ENCODE data around the gene CTNNBIP1.

The CTNNBIP1 gene

DNA sequence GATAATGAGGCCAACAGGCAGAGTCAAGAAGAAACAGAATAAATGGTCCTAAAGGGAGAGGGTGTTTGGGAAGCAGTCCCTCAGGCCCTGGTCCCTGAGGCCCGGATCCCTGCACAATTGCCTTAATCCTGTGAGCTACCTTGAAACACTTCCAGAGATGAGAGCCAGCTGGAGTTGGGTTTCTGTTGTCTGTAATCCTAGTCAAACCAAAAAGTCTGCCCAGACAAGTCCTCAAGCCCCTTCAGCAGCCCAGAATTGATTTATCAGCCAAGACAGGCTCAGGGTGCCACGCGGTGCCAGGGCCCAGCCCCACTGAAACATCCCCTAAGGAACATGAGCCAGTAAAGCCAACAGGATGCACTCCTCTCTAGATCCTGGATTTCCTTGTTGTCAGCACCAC, 69.9 kb downstream of the CTNNBIP1 start:
- H3K9ac ChIP-seq (ENCODE audit: low read depth, low read length): no peak overlapping the region
- no peak overlapping the region for H3K4me3 ChIP-seq (ENCODE audit: low read length)
- no peaks in the 10 kb centered on the region for H3K36me3 ChIP-seq (ENCODE audit: insufficient read depth, low read depth, low read length)
- H3K9me3 ChIP-seq (ENCODE audit: insufficient read depth, low read depth, low read length): no peaks in the 10 kb centered on the region
- H3K27ac ChIP-seq (ENCODE audit: low read length): no peak overlapping the region
- H3K4me1 ChIP-seq (ENCODE audit: insufficient read depth, low read length): peaks cover 9% of the 10 kb centered on the region; the same call in 1 of the 2 replicates
- H3K27me3 ChIP-seq (ENCODE audit: insufficient read depth, low read length): no peaks in the 10 kb centered on the region; the same call in 1 of the 2 replicates

DNA sequence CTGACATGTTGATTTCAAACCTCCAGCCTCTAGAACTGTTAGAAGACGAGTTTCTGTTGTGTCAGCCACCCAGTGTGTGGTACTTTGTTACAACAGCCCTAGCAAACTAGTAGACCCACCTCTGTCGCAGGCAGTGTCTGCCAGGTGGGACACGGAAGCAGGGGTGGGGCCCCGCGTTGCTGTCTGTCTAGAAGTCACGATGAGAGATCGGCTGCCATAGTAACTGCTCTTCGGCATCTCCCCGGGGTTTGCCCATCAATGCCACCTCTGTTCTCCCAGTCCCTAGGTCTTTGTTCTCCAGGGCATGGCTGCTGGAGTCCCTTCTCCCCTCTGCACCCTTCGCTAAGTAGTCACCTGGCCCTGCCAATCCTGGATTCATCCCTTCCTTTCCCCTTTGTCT, 71.1 kb downstream of the CTNNBIP1 start:
- no peaks in the 10 kb centered on the region for H3K9me3 ChIP-seq (ENCODE audit: insufficient read depth, low read depth, low read length)
- no peak overlapping the region for H3K4me3 ChIP-seq (ENCODE audit: low read length)
- H3K4me1 ChIP-seq (ENCODE audit: insufficient read depth, low read length): peaks cover 11% of the 10 kb centered on the region; the same call in 1 of the 2 replicates
- no peak overlapping the region for H3K9ac ChIP-seq (ENCODE audit: low read depth, low read length)
- no peaks in the 10 kb centered on the region; the same call in 1 of the 2 replicates for H3K27me3 ChIP-seq (ENCODE audit: insufficient read depth, low read length)
- no peaks in the 10 kb centered on the region for H3K36me3 ChIP-seq (ENCODE audit: insufficient read depth, low read depth, low read length)
- no peak overlapping the region for H3K27ac ChIP-seq (ENCODE audit: low read length)

DNA sequence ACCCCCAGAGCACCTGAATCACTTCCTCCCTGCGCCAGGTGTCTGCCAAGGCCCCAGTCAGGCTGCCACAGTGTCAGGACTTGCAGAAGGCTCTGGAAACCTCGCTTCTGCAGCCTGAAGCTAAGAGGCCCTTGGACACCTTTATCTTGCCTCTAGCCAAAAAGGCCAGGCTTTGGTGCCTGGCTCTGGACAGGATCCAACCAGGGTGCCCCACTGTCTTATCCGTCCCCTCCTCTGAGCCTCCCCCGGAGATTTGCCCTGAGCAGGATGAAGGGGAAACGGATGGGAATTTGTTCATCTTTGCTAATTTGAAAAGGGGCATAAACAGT, 73.5 kb downstream of the CTNNBIP1 start:
- Histone ChIP-seq H3K27ac (ENCODE audit: low read length) (no peak overlapping the region), H3K36me3 (ENCODE audit: insufficient read depth, low read depth, low read length) (no peaks in the 10 kb centered on the region), H3K4me1 (ENCODE audit: insufficient read depth, low read length) (peaks cover 11% of the 10 kb centered on the region; the same call in 1 of the 2 replicates), H3K27me3 (ENCODE audit: insufficient read depth, low read length) (no peaks in the 10 kb centered on the region; the same call in 1 of the 2 replicates), H3K4me3 (ENCODE audit: low read length) (no peak overlapping the region), H3K9me3 (ENCODE audit: insufficient read depth, low read depth, low read length) (no peaks in the 10 kb centered on the region), H3K9ac (ENCODE audit: low read depth, low read length) (no peak overlapping the region)

DNA sequence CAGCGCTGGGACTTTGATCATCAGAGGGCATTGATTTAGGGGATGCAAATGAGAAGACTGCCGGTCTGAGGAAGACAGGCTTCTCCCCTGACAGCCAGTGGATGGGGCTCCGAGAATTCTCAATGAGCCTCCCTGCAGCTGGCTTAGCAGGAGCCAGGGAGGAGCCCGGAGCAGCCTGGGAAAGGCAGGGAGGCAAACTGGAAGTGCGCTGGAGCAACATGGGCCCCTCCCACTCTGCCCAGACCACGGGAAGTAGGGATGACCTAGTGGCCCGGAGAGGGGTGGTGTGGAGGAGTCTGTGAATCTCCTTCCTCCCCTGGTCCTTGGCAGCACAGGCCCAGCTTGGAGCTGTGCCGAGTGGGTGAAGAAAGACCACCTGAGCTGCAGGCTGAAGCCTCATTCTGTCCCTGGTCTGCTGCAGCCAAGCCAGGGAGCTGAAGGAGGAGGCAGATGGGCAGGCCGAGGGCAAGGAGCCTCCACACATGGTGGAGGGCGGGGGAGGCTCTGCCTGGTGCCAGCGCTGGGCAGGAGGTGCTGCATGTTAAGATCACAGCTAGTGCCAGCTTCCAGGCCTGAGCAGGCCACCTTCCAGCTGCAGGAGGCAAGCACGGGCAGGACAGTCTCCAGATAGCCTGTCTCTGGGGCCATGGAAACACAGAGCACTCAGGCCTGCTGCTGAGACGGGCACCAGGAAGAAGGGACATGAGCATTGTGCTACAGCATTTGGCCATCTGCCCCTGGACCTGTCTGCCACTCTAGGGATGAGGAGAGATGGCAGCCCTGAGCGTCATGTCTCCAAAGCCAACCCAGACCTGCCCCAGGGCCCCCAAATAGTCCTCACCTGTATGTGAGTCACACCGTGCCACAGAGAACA, 74.1 kb downstream of the CTNNBIP1 start:
- H3K9me3 ChIP-seq (ENCODE audit: insufficient read depth, low read depth, low read length): no peaks in the 10 kb centered on the region
- H3K4me1 ChIP-seq (ENCODE audit: insufficient read depth, low read length): peaks cover 11% of the 10 kb centered on the region; the same call in 1 of the 2 replicates
- peak overlapping the region; percentile 43; the same call in 1 of the 2 replicates for H3K4me3 ChIP-seq (ENCODE audit: low read length)
- peak overlapping the region; percentile 39; the same call in 1 of the 2 replicates for H3K9ac ChIP-seq (ENCODE audit: low read depth, low read length)
- H3K36me3 ChIP-seq (ENCODE audit: insufficient read depth, low read depth, low read length): no peaks in the 10 kb centered on the region
- no peak overlapping the region for H3K27ac ChIP-seq (ENCODE audit: low read length)
- H3K27me3 ChIP-seq (ENCODE audit: insufficient read depth, low read length): no peaks in the 10 kb centered on the region; the same call in 1 of the 2 replicates

DNA sequence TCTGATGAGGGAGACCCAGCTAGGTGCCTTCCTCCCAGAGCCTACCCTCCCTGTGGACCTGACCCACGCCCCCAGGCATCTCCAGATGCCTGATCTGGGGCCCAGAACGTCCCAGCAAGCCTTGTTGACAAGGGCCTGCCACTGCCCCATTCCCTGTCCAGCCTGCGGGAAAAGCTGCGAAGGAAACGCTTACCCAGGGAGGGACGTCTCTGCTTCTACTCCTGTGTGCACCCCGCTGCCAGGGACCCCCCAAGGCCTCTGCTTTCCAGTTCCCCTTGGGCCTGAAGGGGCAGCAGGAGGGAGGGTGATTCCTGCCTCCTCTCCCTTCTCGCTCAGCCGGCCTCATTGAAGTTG, 74.7 kb downstream of the CTNNBIP1 start:
- H3K4me3 ChIP-seq (ENCODE audit: low read length): peak overlapping the region; percentile 43; the same call in 1 of the 2 replicates
- H3K9me3 ChIP-seq (ENCODE audit: insufficient read depth, low read depth, low read length): no peaks in the 10 kb centered on the region
- no peak overlapping the region for H3K27ac ChIP-seq (ENCODE audit: low read length)
- peak overlapping the region; percentile 39; the same call in 1 of the 2 replicates for H3K9ac ChIP-seq (ENCODE audit: low read depth, low read length)
- H3K36me3 ChIP-seq (ENCODE audit: insufficient read depth, low read depth, low read length): no peaks in the 10 kb centered on the region
- H3K27me3 ChIP-seq (ENCODE audit: insufficient read depth, low read length): no peaks in the 10 kb centered on the region; the same call in 1 of the 2 replicates
- H3K4me1 ChIP-seq (ENCODE audit: insufficient read depth, low read length): peaks cover 11% of the 10 kb centered on the region; the same call in 1 of the 2 replicates

DNA sequence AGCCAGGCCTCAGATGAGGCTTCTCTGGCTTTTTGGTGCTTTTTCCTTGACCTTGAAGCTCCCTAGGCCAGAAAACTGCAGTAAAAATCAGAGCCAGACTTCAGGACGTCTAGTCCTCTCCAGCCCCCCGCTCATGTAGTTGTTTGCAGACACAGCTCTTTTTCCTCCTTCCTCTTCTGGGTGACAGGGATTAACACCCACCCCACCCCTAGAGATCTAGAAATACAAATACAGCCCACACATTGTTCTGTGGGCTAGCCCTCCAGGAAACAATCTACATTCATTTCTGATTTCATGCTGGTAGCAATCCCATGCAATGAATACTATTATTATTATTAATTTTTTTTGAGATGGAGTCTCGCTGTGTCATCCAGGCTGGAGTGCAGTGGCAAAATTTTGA, 76.4 kb downstream of the CTNNBIP1 start:
- Histone ChIP-seq H3K36me3 (ENCODE audit: insufficient read depth, low read depth, low read length) (no peaks in the 10 kb centered on the region), H3K4me3 (ENCODE audit: low read length) (no peak overlapping the region), H3K9ac (ENCODE audit: low read depth, low read length) (no peak overlapping the region), H3K4me1 (ENCODE audit: insufficient read depth, low read length) (peaks cover 11% of the 10 kb centered on the region; the same call in 1 of the 2 replicates), H3K27me3 (ENCODE audit: insufficient read depth, low read length) (no peaks in the 10 kb centered on the region; the same call in 1 of the 2 replicates), H3K27ac (ENCODE audit: low read length) (no peak overlapping the region), H3K9me3 (ENCODE audit: insufficient read depth, low read depth, low read length) (no peaks in the 10 kb centered on the region)

DNA sequence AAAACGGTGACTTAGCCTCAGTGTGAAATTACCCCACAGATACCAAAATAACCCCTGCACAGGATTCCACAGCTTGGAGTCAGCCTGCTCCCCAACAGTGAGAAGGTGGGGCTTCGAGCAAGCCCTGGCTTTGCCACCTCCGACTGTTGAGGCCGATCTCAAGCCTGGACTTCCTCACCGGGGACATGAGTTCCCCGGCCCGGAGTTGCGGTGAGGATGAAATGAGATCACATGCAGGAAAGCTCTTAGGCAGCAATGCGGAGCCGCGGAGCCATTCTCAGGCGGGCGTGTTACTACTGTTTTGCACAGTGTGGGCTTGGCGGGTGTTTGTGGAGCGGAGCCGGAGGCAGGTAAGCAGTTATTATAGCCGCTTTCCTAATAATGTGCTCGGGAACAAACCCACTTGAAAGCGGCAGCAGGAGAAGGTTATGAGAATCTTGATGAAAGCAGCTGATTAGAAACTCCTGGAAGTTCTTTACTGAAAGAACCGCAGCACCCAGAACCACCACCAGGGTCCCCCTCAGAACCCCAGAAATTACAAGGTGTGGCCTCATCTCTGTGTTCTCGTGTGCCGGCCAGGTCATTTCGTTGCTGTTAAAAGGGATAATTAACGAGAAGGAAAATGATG, 82.4 kb downstream of the CTNNBIP1 start:
- Histone ChIP-seq H3K27ac (ENCODE audit: low read length) (no peak overlapping the region), H3K4me3 (ENCODE audit: low read length) (no peak overlapping the region), H3K36me3 (ENCODE audit: insufficient read depth, low read depth, low read length) (no peaks in the 10 kb centered on the region), H3K9ac (ENCODE audit: low read depth, low read length) (no peak overlapping the region), H3K27me3 (ENCODE audit: insufficient read depth, low read length) (peaks cover 30% of the 10 kb centered on the region), H3K9me3 (ENCODE audit: insufficient read depth, low read depth, low read length) (no peaks in the 10 kb centered on the region), H3K4me1 (ENCODE audit: insufficient read depth, low read length) (no peaks in the 10 kb centered on the region; the same call in 1 of the 2 replicates)

DNA sequence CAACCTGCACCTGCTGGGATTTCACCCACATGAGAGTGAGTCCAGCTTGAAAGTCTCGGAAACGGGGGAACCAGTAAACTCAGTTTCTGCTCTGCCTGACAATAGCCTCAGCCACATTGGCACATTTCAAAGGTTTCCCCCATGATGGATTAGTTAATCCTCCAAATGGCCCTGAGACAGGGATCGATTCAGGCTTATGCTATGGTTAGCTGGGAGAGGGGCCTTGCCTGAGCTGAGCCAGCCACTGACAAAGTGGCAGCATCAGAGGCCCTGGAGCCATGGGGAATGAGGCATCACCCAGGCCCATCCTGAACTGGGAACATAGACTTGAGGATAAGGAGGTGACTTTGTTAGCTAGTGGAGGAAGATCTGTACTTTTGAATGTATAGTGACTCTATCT, 83.5 kb downstream of the CTNNBIP1 start:
- peaks cover 40% of the 10 kb centered on the region for H3K27me3 ChIP-seq (ENCODE audit: insufficient read depth, low read length)
- H3K27ac ChIP-seq (ENCODE audit: low read length): no peak overlapping the region
- no peak overlapping the region for H3K9ac ChIP-seq (ENCODE audit: low read depth, low read length)
- no peaks in the 10 kb centered on the region; the same call in 1 of the 2 replicates for H3K4me1 ChIP-seq (ENCODE audit: insufficient read depth, low read length)
- H3K4me3 ChIP-seq (ENCODE audit: low read length): no peak overlapping the region
- no peaks in the 10 kb centered on the region for H3K36me3 ChIP-seq (ENCODE audit: insufficient read depth, low read depth, low read length)
- H3K9me3 ChIP-seq (ENCODE audit: insufficient read depth, low read depth, low read length): no peaks in the 10 kb centered on the region

DNA sequence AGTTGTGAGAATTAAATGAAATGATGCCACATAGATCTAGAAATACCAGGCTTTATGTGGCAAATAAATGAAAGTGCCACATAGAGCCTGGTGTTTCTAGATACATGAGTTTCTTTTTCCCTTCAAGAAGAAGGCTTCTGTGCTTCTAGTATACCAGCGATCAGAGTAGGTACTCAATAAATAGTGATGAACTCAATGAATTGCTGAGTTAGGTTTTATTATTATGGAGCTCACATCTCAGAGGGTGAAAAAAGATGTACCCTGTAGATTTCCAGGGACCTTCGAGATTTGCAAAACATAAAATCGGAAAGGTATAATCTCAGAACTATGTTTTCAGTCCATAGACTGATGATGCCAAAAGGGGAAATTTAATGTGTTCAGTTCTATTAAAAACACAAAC, 84.0 kb downstream of the CTNNBIP1 start:
- Histone ChIP-seq H3K36me3 (ENCODE audit: insufficient read depth, low read depth, low read length) (no peaks in the 10 kb centered on the region), H3K4me3 (ENCODE audit: low read length) (no peak overlapping the region), H3K27ac (ENCODE audit: low read length) (no peak overlapping the region), H3K4me1 (ENCODE audit: insufficient read depth, low read length) (no peaks in the 10 kb centered on the region; the same call in 1 of the 2 replicates), H3K27me3 (ENCODE audit: insufficient read depth, low read length) (peaks cover 40% of the 10 kb centered on the region), H3K9me3 (ENCODE audit: insufficient read depth, low read depth, low read length) (no peaks in the 10 kb centered on the region), H3K9ac (ENCODE audit: low read depth, low read length) (no peak overlapping the region)

DNA sequence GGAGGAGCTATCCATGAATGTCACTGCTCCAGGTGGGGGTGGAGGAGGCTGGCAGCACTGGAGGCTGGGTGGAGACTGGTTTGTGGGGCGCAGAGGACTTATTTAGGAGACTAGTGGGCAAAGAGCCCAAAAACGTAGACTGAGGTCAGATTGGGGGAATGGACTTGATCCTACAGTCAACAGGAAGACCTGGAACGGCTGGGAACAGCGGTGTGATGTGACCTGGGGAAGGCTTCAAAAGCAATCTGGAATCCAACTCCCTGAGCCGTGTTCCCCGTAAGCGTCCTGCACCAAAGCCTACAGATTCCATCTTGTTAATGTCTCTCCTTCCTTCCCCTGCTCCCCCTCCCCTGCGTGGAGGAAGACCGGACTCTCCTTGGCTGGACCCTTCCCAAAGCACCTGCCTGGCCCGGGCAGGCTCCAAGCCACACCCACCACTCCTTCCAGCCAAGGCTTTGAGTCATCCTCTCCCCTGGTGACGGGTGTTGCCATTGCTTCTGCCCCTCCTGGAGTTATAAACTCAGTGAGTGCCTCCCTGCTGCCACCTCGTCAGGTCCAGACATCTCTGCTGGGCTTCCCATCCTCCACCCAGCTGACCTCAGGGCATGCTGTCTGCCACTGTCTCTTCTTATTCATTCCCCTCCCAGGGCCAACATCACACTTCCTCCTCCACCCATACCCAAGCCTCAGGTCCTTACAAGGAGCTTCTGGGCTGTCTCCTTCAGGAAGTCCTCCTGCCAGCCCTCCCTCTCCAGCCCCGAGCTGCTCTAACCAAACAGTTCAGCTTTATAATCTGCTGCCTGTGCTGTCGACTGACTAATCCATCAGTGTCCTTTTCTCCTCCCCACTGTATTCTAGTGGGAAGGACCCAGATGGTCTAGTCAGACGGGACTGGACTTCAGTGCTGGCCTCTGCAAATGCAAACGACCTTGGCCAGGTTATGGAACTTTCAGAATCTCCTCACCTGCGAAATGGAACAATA, 84.7 kb downstream of the CTNNBIP1 start:
- peak overlapping the region; percentile 71; the same call in 1 of the 2 replicates for H3K4me3 ChIP-seq (ENCODE audit: low read length)
- H3K36me3 ChIP-seq (ENCODE audit: insufficient read depth, low read depth, low read length): no peaks in the 10 kb centered on the region
- no peak overlapping the region for H3K27ac ChIP-seq (ENCODE audit: low read length)
- H3K27me3 ChIP-seq (ENCODE audit: insufficient read depth, low read length): peaks cover 40% of the 10 kb centered on the region
- H3K9me3 ChIP-seq (ENCODE audit: insufficient read depth, low read depth, low read length): no peaks in the 10 kb centered on the region
- H3K9ac ChIP-seq (ENCODE audit: low read depth, low read length): no peak overlapping the region
- H3K4me1 ChIP-seq (ENCODE audit: insufficient read depth, low read length): peaks cover 3% of the 10 kb centered on the region; the same call in 1 of the 2 replicates

DNA sequence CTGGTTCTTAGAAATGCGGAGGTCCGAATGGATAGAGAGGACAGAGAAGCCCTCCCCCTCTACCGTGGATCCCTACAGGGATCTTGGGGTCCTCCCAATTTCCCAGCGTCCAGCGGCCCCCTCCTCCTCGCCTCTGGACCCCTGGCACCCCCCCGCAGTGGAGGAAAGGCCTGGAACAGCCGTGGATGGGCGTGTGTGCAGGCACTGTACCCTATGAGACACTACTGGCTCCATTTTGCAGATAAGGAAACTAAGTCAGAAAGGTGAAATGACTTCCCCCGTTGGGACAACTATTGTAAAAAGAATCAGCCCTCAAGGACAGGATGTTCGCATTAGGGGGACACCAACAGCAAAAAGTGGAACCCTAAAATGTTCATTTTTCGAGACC, 85.4 kb downstream of the CTNNBIP1 start:
- no peaks in the 10 kb centered on the region for H3K9me3 ChIP-seq (ENCODE audit: insufficient read depth, low read depth, low read length)
- peaks cover 40% of the 10 kb centered on the region for H3K27me3 ChIP-seq (ENCODE audit: insufficient read depth, low read length)
- peak overlapping the region; percentile 71; the same call in 1 of the 2 replicates for H3K4me3 ChIP-seq (ENCODE audit: low read length)
- H3K4me1 ChIP-seq (ENCODE audit: insufficient read depth, low read length): peaks cover 3% of the 10 kb centered on the region; the same call in 1 of the 2 replicates
- H3K9ac ChIP-seq (ENCODE audit: low read depth, low read length): no peak overlapping the region
- no peak overlapping the region for H3K27ac ChIP-seq (ENCODE audit: low read length)
- no peaks in the 10 kb centered on the region for H3K36me3 ChIP-seq (ENCODE audit: insufficient read depth, low read depth, low read length)
